GM19395 (cell line): ENCODE results near the gene ASB11.

Source experiments
- ATAC-seq: cut with Tn5 transposase; IDR thresholded peaks from one replicate; pipeline ENCODE4 v1.9.1; 2021; ENCODE audit warnings: mild to moderate bottlenecking, moderate library complexity; ENCODE audit not compliant: unreplicated experiment

Gene ASB11, protein sequence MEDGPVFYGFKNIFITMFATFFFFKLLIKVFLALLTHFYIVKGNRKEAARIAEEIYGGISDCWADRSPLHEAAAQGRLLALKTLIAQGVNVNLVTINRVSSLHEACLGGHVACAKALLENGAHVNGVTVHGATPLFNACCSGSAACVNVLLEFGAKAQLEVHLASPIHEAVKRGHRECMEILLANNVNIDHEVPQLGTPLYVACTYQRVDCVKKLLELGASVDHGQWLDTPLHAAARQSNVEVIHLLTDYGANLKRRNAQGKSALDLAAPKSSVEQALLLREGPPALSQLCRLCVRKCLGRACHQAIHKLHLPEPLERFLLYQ

DNA sequence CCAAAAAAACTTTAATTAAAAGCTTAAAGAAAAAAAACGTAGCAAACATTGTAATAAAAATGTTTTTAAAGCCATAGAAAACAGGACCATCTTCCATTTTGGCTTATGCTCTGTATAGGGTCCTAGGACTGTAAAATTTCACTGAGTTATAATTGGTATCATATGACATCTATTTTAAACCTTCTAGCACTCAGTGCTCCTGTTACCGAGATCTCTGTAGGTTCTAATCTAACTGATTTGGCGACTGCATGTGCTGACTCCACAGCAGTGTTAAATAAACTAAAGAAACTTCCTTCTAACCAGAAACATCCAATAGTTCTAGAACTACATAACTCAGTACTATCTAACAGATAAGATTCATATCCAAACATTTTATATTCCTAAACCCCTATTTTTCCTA lies at the start of gene ASB11:
TSS of gene ASB11 (minus strand) at position 132 of the 400 bp plus-strand sequence. CDS start at position 97, 35 bp downstream.
- no peak for ATAC-seq

DNA sequence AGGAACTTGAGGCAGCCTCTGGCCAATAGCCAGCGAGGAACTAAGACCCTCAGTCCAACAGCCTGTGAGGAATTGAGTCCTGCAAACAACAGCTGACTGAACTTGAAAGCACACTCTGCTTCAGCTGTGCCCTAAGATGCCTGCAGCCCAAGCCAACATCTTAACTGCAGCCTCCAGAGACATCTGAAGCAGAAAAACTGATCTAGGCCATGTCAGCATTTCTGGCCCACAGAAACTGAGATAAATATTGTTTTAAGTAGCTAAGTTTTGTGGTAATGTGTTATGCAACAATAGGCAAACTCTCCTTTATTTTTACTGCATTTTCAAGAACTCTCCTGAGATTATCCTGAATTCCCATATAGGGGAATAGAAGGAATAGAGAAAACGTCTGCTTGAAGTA lies 44.3 kb upstream of the ASB11 start:
- ATAC-seq = no peak

DNA sequence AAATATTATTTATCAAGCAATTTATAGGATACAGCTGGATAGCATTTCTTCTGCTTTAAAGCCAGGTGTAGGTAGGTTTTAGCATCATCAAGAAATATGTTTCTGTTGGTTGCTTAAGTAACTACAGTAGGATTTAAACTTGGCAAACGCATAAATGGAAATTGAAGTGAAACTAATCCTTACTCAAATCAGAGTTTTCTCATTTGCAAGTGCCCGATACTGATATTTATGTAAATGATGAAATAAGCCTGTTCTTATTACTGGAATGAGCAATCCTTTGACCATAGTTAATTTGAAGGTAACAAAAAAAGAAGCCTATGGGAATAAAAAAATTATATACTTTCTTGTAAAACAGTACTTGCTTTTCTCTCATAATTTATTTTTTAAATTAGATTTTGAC lies 43.1 kb upstream of the ASB11 start:
- no peak for ATAC-seq

DNA sequence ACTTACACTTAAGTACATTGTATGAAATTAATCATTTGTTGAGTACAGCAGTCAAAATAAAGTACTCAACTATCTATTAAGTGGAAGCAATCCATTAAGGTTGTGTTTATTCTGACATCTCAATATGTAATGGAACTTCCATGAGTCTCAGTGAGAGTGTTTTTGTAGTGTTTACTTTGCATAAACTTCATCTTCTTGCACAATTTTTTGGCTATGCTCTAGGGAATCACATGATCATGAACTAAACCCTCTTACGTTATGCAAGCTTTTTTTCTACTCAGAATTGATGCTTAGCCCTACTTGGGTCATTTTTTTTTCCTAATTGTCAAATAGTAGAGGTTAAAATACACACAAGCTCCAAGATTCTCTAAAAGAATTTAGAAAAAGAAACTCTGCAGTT lies 41.0 kb upstream of the ASB11 start:
- ATAC-seq = no peak

DNA sequence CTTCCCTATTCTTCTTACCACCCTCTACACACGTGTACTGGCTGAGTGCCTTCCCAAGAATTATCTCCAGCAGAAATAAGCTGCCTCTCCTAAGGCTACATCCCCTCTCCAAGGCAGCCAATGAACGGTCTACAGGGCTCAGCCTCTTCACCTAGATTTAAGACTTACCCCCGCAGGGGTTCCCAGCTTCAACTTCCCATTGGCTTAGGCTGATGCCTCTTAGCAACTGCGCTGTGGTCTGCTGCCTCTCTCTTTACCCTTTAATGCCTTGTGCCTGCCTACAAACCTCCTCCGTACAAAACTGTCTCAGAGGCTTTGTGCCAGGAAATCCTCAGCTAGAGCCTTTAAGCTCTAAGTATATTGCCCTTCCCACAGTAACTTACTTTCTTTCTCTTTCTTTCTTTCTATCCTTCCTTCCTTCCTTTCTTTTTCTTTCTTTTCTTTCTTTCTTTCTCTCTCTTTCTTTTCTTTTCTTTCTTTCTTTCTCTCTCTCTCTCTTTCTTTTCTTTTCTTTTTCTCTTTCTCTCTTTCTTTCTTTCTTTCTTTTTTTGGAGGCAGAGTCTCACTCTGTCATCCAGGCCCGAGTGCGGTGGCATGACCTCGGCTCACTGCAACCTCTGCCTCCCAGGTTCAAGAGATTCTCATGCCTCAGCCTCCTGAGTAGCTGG lies 35.0 kb upstream of the ASB11 start:
- no peak for ATAC-seq

DNA sequence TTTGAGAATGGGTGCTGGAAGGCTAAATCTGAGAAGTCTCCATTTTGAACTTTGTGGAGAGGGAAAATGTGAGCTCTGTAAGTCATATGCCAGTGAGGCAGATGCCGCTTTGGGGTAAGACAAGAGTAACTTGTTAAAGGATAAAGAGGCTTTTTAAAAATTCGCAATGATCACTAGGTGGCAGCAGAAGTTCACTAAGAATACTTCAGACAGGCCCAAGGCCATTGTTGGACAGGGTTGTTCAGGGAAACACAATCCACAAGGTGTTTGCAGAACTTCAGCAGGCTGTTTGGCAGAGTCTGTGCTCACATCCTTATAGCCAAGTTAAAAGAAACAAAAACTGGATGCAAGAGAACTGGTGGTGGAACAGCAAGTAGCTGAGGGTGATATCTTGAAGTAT lies 33.6 kb upstream of the ASB11 start:
- ATAC-seq = peak; percentile 75

DNA sequence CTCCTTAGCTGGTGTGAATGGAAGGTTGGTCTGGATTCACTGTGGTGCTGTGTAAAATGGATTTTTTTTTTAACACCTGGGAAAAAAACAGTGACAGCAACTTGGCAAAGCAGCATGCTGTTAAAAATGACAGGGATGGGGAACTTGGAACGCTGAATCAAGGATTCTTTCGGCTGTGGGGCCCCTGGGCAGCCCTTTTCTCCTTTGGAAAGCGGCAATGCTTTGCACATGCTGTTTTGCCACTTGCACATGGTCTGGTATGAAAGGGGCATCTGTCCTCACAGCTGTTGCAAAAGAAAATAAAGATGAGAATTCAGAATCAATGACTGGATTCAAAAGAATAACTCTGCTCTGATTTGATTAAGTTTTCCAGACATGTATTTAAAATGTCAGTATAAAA lies 30.5 kb upstream of the ASB11 start:
- no peak for ATAC-seq

DNA sequence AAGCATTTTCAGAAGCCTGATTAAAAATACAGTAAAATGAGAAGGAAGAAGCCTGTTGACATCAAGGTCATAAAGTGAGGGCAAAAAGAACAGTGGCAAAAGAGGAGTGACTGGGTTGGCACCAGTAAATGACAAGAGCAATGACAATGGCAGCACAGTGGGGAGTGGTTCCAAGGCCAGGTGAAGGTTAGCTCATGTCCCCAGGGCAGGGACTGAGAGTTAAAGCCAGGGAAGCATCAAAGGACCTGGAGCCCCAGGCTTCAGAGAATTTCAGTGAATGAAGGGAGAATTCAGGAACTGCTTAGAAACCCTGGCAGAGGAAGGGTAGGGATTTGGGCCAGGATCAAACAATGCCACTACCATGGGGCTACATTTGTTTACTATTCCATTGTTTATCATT lies 28.7 kb upstream of the ASB11 start:
- no peak for ATAC-seq

DNA sequence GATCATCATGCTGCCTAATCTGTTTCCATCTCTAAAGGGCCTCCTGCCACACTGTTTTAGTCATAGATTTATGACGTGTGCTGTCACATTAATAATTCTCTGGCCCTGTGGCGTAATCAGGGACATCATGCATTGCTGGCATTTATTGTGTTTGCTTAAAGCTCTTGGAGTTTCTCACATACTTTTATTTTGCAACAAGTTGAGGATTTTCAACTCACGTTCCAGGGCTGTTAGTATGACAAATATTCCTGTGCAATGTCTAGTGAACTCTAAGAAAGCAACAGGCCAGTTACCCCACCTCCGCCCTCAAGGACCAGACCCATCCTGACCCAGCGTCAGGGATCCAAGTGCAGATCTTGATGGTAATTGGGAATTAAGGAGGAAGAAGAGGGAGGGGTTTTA lies 27.6 kb upstream of the ASB11 start:
- ATAC-seq = no peak

DNA sequence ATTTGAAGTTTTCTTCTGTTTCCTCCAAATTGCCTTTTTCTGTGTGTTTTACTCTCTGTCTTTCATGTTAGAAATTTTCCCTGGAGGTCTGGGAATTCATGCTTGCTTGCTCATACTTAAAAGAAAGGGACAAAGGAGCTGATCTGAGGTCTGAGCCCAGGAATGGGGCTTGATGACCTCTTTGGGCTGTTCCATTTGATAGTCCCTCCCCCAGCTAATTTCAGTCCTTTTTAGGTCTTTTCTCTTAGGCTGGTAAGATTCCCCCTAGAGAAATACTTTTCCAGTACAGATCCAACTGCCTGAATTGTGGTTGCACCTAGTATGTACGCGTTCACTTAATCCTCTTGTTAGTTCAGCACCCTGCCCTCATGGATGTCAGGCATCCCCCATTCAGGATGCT lies 25.4 kb upstream of the ASB11 start:
- ATAC-seq = no peak

DNA sequence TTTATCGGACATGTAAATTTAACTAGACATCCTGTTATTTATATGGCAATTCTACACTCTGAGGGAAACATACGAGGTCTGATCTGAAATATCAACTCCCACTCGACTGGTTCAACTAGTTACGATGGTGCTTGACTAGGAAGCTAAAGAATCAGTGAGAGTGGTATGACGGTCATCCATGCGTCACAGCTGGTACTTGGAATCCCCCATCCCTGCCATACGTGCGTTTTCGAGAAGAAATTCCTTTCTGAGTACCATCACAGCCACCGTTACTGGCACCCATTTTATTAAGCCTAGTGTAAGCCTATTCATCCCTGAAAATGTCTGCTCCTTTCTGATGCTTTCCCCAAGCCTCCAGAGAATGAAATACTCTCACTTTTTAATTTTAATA lies 20.6 kb upstream of the ASB11 start:
- no peak for ATAC-seq

DNA sequence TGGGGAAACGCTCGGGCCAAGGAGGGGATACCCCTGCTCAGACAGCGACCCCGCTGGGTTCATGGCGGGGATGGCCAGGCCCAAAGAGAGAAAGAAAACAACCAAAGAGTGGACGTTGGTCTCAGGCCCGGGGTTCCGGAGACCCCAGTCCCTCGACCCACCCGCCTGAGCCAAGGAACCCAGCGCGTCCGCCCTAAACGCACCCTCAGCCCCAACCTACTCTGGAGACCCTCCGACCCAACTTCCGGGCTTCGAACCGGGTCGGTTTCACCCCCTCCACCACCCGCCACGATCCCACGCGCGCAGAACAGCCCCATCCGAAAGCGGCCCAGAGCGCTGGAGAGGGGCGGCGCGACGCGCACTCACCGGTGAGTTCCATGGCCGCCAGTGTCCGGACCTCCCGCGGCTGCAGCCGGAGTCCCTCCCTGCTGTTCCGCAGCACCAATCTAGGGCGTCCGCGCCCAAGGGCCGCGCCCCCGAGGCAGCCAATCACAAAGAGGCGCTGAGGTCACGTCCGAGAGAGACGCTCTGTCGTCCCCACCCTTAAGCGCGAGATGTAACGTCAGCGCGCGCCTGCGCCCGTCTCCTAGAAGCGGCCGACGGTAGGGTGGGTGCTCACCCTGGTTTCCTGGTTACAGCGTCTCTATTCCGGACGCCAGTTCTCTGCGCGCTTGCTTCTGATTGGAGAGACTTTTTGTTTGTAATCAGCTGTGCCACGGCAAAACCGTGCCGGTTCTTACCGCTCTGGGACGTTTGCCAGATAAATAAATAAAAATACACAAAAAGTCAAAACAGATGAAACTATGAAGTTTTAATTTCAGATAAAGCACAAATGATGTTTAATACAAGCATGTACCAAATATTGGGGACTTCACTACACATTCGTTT lies 19.9 kb upstream of the ASB11 start, which contains the start of gene PIGA:
TSS of gene PIGA (minus strand) at position 389 of the 888 bp plus-strand sequence. CDS start 3,593 bp downstream, outside the sequence.
- peak; percentile 99 for ATAC-seq

DNA sequence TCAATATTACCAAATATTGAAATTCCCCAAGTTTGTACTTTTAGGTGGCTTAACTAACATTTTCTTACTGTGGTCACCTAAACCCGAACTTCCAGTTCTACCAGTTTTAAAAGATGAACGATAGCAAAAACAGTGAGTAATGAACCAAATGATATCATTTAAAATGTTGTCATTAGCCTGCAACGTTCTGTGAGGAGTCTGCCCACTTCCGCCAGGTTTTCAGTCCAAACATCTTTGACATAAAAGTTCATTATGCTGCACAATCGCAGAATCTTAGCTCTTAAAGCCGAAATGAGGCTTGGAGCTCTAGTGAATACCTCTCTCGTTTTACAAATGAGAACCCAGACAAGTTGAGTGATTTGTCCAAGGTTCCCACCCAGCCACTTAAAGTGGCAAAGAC lies 19.1 kb upstream of the ASB11 start:
- ATAC-seq = no peak

DNA sequence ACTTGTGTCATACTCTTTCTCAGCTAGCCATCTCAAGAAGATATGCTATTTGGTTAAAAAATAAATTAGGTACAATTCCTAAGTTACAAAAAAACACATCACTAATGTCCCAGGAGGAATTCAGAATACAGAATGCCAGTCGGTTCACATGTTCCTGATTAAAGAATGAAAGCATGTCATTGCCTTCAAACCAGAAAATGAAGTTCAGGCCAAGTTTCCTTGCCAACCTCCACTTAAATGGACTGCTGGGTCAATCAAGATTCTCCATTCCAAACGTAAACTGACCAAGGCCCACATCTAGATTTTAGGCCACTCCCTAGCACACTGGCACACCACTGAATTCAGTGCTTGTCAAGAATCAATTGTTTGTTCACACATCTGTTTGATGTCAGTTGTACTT lies 13.4 kb upstream of the ASB11 start:
- no peak for ATAC-seq

DNA sequence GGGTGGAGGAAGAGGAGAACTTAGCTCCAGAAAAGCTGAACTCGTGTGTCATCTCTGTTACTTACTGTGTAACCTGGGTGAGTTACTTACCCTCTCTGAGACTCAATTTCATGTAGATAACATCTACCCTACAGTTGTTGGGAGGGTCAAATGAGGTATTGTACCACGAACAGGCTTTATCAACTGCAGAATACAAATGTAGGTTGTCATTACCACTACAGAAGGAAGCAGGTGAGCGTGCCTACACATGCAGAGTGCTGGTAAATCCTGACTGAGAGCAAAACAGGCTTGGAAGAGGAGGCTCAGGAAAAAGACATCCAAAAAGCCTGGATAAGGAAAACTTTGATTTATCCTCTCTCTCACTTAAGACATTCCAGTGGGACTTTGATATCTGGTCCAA lies 12.7 kb upstream of the ASB11 start:
- no peak for ATAC-seq

DNA sequence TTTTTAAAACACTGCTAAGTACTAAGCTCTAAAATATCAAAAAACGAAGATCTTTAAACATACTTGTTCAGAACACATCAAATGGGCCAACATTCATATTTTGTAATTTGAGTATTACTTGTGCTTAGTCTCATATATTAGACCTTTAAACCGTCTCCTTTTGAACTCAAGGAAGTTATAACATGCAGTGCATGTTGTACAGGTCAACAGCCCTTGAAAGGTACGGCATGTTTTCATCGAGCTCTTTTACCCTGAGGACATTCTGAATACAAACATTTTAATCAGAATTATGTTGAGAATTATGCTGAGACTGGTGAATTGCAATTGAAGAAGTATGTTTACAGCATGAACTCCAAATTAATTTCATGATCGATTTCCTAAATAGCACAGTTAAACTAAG lies 7.0 kb upstream of the ASB11 start:
- ATAC-seq = no peak

DNA sequence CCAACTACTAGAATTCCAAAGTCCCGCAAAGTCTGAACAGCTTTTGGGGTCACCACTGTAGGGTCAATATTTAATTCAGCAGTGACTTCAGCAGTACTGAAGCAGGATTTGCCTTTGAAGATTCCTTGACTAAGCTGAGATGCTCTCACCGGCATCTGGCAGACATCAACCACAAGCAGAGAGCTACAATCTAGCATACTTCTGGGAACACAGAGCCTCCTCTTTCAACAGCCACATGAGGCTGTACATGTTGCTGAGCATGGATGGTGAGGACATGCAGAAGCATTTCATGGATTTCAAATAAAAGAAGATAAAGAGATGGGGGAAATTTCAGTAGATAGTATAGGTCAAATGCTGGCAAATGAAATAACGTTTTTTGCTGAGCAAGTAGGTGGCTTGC lies 6.6 kb upstream of the ASB11 start:
- ATAC-seq = no peak

DNA sequence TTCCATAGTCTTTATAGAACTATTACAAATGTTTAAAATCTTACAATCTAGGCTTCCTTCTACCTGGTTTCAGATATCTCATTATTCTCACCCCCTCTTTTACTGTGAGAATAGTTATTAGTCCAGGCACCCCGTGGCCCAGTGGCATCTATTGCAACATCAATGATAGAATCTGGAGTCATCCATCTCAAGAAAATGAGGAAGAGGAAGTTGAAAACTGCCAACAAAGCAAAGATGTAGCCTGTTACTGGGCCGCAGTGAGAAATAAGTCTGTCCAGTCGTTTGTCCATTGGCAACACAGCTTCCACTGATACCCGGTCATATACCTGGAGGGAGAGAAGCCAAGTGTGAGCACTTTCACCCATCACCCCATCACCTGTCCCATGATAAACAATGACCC lies 6.0 kb upstream of the ASB11 start:
- no peak for ATAC-seq

DNA sequence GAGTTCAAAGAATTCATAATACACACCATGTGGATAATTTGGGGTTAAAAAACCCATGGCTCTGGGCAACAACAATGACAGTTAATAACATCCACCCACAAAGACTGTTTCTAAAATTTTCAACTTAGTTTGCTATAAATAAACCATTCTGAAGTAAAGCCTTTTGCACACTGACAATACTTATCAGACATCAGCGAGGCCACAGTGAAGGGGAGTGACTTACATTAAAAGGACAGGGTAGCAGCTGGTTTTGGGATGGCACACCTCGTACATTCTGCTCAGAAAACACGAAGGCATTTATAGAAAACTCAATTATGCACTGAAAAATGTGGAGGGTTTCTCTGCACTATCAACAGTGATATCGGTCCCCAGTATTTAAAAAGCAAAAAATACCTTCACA lies 4.9 kb upstream of the ASB11 start:
- no peak for ATAC-seq

DNA sequence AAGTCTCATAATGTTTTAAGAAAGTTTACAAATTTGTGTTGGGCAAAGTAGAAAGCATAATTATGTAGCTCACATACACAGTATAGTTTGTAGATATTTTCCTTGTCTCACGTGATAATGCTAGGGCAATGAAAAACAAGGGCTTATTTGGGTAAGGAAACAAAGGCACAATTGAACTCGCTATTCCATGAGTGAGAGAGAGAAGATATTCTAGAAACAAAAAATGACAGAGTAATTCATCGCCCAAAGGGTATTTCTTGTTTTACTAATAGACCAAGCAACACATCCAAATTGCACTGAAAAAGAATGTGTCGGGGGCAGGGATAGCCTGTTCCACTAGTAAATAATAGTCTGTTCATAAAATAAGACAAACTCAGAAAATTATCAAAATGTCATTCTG lies 3.6 kb upstream of the ASB11 start:
- no peak for ATAC-seq

DNA sequence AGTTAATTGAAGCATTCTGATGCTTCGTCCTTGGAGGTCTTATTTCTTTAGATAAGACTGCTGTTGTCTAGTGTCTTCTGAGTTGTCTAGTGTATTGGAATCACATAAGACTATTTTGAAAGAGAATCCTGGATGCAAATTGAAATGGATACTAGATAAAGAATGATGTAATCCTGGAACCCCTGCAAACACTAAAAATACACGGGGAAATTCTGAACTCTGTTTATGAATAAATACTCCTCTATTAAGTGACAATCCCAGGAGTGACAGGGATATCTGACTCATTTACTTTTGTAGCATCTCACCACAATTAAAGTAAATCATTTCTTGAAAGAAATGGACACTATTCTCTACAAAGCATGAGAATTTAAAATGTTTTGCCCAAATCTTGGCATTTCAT lies 968 bp downstream of the ASB11 start:
- ATAC-seq = no peak

DNA sequence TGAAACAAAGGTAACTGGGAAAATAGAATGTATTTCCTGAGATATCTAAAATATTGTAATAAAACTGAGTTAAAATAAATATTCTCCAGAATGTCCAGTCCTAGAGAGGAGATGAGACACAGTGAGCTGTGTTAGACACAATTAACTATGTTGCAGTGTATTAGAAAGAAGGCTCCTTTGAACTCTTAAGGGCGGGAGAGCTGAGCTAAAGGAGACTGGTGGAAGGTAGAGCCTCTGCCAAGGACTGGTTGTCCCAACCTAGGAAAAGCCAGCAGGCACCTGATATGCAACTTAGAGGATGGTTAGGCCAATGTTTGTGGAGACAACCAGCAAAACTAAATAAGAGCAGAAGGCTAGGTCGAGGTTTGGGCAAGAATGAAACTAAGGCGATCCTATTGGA lies 4.3 kb downstream of the ASB11 start:
- no peak for ATAC-seq
